K562 (cell line): ENCODE results near the gene OR4D9. TPM values are rescaled to one million over a fixed set of nuclear protein-coding genes. Genes with fewer than 3 reads are reported as not detected.
A peak's percentile ranks its signal among the peaks of the same experiment; 100 is the strongest.

Source experiments
- ATAC-seq: fragments of 200-7000 bp; cut with Tn5 transposase; 3 replicates; pipeline ENCODE4 v1.9.1; 2020; ENCODE audit warnings: moderate library complexity
- BruUV-seq: library from RNA; stranded (reverse); fragments of 400-500 nt; replicated peaks from 2 replicates; lab custom pipeline; 2021; lab: Mats Ljungman, UMichigan
- CTCF ChIA-PET: fragments of 300-600 bp; formaldehyde crosslinking; extraction: SDS; loops from one replicate; lab custom pipeline; 2021; ENCODE audit warnings: low intra/inter-chr PET ratio; lab: Yijun Ruan, JAX
- POLR2A ChIA-PET: fragments of 300-600, 350-650 bp; sonication (Branson Sonifier 250); formaldehyde crosslinking; extraction: SDS; loops from one replicate; lab custom pipeline; 2021; ENCODE audit warnings: antibody characterized with exemption, inconsistent platforms; lab: Yijun Ruan, JAX
- DNase-seq, 4 experiments: peaks; one replicate each; pipeline versions ENCODE4 v3.0.0 to v3.0.0-alpha.2; 2011 to 2018; ENCODE audit warnings: low spot score in 3 of 4, mixed read lengths in 3 of 4; ENCODE audit errors: extremely low read depth in 1 of 4
- FAIRE-seq: peaks from 2 replicates; lab custom pipeline; 2011; peaks lifted over from hg19 to GRCh38; lab: Jason Lieb, UNC
- H2AFZ ChIP-seq: 2 replicates; pipeline ENCODE4 v1.6.0; 2011; ENCODE audit warnings: low read depth, low read length, control low read depth, inconsistent platforms
- H3K27ac ChIP-seq: fragments of 200-600 bp; 3 replicates; pipeline ENCODE4 v1.8.0; 2011; ENCODE audit warnings: low read depth, mild to moderate bottlenecking, control low read depth, inconsistent platforms, low read length, moderate library complexity, mixed read lengths; ENCODE audit errors: extremely low read depth
- H3K27me3 ChIP-seq, 2 experiments: fragments of 300-600 bp in 1 of 2; 2 replicates in 1 of 2; 3 replicates in 1 of 2; pipeline versions ENCODE4 v1.6.0 to v1.8.0; 2011; ENCODE audit warnings: inconsistent platforms in 2 of 2, low read length in 2 of 2, mild to moderate bottlenecking in 1 of 2, mixed read lengths in 1 of 2, moderate library complexity in 1 of 2; ENCODE audit not compliant: control insufficient read depth in 2 of 2, insufficient read depth in 2 of 2
- H3K36me3 ChIP-seq: fragments of 300-600 bp; 3 replicates; pipeline ENCODE4 v1.8.0; 2011; ENCODE audit warnings: mild to moderate bottlenecking, low read length, inconsistent platforms; ENCODE audit not compliant: control insufficient read depth, insufficient read depth
- H3K4me1 ChIP-seq, 2 experiments: fragments of 200-600 bp in 1 of 2; replicated peaks in 1 of 2; 2 replicates in 1 of 2; 3 replicates in 1 of 2; pipeline versions ENCODE4 v1.5.1 to v1.8.0; 2011; ENCODE audit warnings: inconsistent platforms in 2 of 2, low read length in 2 of 2, mild to moderate bottlenecking in 1 of 2, mixed read lengths in 1 of 2, moderate library complexity in 1 of 2; ENCODE audit not compliant: control insufficient read depth in 2 of 2, insufficient read depth in 2 of 2
- H3K4me2 ChIP-seq: 2 replicates; pipeline ENCODE4 v1.6.1; 2011; ENCODE audit warnings: low read length, control low read depth, inconsistent platforms, mixed read lengths; ENCODE audit not compliant: insufficient read depth
- H3K4me3 ChIP-seq: fragments of 200-600 bp; sonication (generic), shearing (Covaris generic); 2 replicates; pipeline ENCODE4 v1.5.1; 2016; ENCODE audit warnings: control low read depth, inconsistent platforms
- H3K79me2 ChIP-seq: fragments of 200-600 bp; 3 replicates; pipeline ENCODE4 v1.8.0; 2011; ENCODE audit warnings: low read length, inconsistent platforms; ENCODE audit not compliant: control insufficient read depth, insufficient read depth
- H3K9ac ChIP-seq, 2 experiments: 2 replicates each; pipeline versions ENCODE4 v1.6.0 to v1.6.1; 2011; ENCODE audit warnings: low read depth in 2 of 2, low read length in 2 of 2, control low read depth in 1 of 2, inconsistent platforms in 1 of 2, mild to moderate bottlenecking in 1 of 2, mixed read lengths in 1 of 2; ENCODE audit not compliant: insufficient read depth in 1 of 2
- H3K9me1 ChIP-seq: one replicate; pipeline ENCODE4 v1.6.0; 2011; ENCODE audit warnings: inconsistent platforms, mild to moderate bottlenecking, low read length, moderate library complexity; ENCODE audit not compliant: control insufficient read depth, insufficient read depth
- H3K9me3 ChIP-seq: replicated peaks from 2 replicates; pipeline ENCODE4 v1.5.1; 2011; ENCODE audit warnings: low read depth, low read length, inconsistent platforms; ENCODE audit not compliant: control insufficient read depth, insufficient read depth
- H4K20me1 ChIP-seq: replicated peaks from 2 replicates; pipeline ENCODE4 v1.6.1; 2011; ENCODE audit warnings: low read length, inconsistent platforms, mixed read lengths; ENCODE audit not compliant: control insufficient read depth, insufficient read depth
- IRF2 ChIP-seq: sonication (generic); formaldehyde crosslinking; IDR thresholded peaks from 2 replicates; pipeline ENCODE4 v1.8.1; 2022; ENCODE audit warnings: mild to moderate bottlenecking, missing genetic modification reagents
- KDM1A ChIP-seq, 2 experiments: fragments of 450-650 bp; IDR thresholded peaks; 2 replicates each; pipeline ENCODE4 v1.6.1; 2016; ENCODE audit warnings: mild to moderate bottlenecking in 2 of 2
- MLLT1 ChIP-seq, 2 experiments: fragments of 450-650 bp; IDR thresholded peaks; 2 replicates each; pipeline ENCODE4 v1.6.1; 2016
- RBM39 ChIP-seq: fragments of 200-400 bp; formaldehyde crosslinking; optimal IDR thresholded peaks from 2 replicates; pipeline ENCODE3; 2018; ENCODE audit warnings: low read depth, low read length
- ZFX ChIP-seq: sonication (generic); formaldehyde crosslinking; IDR thresholded peaks from 2 replicates; pipeline ENCODE4 v1.8.0; 2022; ENCODE audit warnings: mild to moderate bottlenecking, missing genetic modification reagents, moderate library complexity
- WGBS: fragments of 100-300 bp; shearing (Covaris generic); methylation state at CpG from one replicate; pipeline ENCODE4 v1.1.6; 2016; ENCODE audit warnings: low coverage, mixed read lengths; ENCODE audit not compliant: insufficient coverage; ENCODE audit errors: missing lambda C conversion rate; 5-methylcytosine and 5-hydroxymethylcytosine counted together
- in situ Hi-C: fragments of 300-500 bp; cut with MboI; formaldehyde crosslinking; loops from 4 replicates; pipeline ENCODE4 v1.15.0; 2018; ENCODE audit warnings: inconsistent platforms, mixed read lengths
- intact Hi-C: fragments of 100-400 bp; cut with micrococcal nuclease; formaldehyde crosslinking; loops from 2 replicates; pipeline ENCODE4 v1.14.2; 2022
- polyA plus RNA-seq, 8 experiments: library from polyadenylated mRNA; depleted of rRNA in 4 of 8; stranded (reverse) in 5 of 8; unstranded in 3 of 8; fragments of >200 nt; fragmentation: Nextera tagmentation in 2 of 8; fragmentation: Illumina TruSeq in 1 of 8; extraction: Ambion mirVana in 2 of 8; extraction: Trizol in 1 of 8; gene quantifications; 2 replicates each; pipeline versions ENCODE4 v1.2.1 to v1.2.3, GENCODE V29; 2011 to 2014; ENCODE audit warnings: inconsistent platforms in 1 of 8, missing spikeins in 1 of 8
- total RNA-seq, 7 experiments: library from RNA; depleted of rRNA in 6 of 7; stranded (reverse); fragments of >200 nt in 6 of 7; fragmentation: Illumina TruSeq in 2 of 7; extraction: Trizol in 2 of 7; gene quantifications; 2 replicates each; pipeline versions ENCODE4 v1.2.1 to v1.2.3, GENCODE V29; 2011 to 2021; ENCODE audit warnings: low replicate concordance in 1 of 7

OR4D9 gene
- total and polyA plus RNA-seq, 9 of the 15 experiments (the other 6 are each of a cell fraction or from before 2014, with no cell fraction given): not detected

GRCh38 chr11:59532620-59533019 is 21.3 kb downstream of the OR4D9 start:
- H2AFZ ChIP-seq: no peak overlapping the region
- in situ Hi-C loops (no loop called here), intact Hi-C loops (no loop called here)
- peaks cover 0 to 3% of the 10 kb centered on the region in 2 experiments; a peak in 2 of 5 replicates for H3K4me1 ChIP-seq
- no TSS peak for BruUV-seq
- DNase-seq: no peak
- no peaks in the 10 kb centered on the region for H3K27me3 ChIP-seq
- H3K4me2 ChIP-seq: no peak overlapping the region
- 52% methylated on average over 2 of the region's 2 CpGs for WGBS
- CTCF ChIA-PET: interaction anchor here (0.6 kb wide), 1 partner anchor 148 kb away, joined by 6 read pairs; no protein-coding TSS in a partner anchor
- POLR2A ChIA-PET: interaction anchor here (0.6 to 1.1 kb wide), 2 partner anchors 8 to 14 kb away, joined by 3 read pairs; no protein-coding TSS in a partner anchor
- no peak overlapping the region for H3K9ac ChIP-seq
- no peaks in the 10 kb centered on the region for H3K36me3 ChIP-seq
- H3K79me2 ChIP-seq: no peaks in the 10 kb centered on the region
- no peak for ATAC-seq
- H3K9me1 ChIP-seq: no peaks in the 10 kb centered on the region
- H3K4me3 ChIP-seq: no peak overlapping the region
- no peaks in the 10 kb centered on the region for H3K9me3 ChIP-seq
- TF ChIP-seq KDM1A (IDR thresholded peaks at IDR 0.05) (0 out of 4 replicates have a peak, but pooled peaks of 1 of the 2 experiments have one; percentile 25), RBM39 (no peak)
- no peaks in the 10 kb centered on the region for H4K20me1 ChIP-seq
- FAIRE-seq: no peak
- no peak overlapping the region; the same call in 2 of the 3 replicates for H3K27ac ChIP-seq

- ChIA-PET POLR2A (interaction anchor here (0.6 kb wide), 1 partner anchor 1555 kb away, joined by 3 read pairs; no protein-coding TSS in a partner anchor), CTCF (no interaction called here)
- peak overlapping the region in 1 of 2 experiments; percentile 19; a peak in 1 of 4 replicates for H3K9ac ChIP-seq
- H3K27me3 ChIP-seq: no peaks in the 10 kb centered on the region
- peak overlapping the region; percentile 58; the same call in 1 of the 2 replicates for H2AFZ ChIP-seq
- no peak overlapping the region for H3K4me3 ChIP-seq
- in situ Hi-C loops (no loop called here), intact Hi-C loops (loop anchor here (5.0 kb wide), 1 partner anchor 268 kb away; no protein-coding TSS in a partner anchor)
- no peaks in the 10 kb centered on the region for H4K20me1 ChIP-seq
- ATAC-seq (no peak), DNase-seq (no peak), FAIRE-seq (no peak)
- H3K9me1 ChIP-seq: no peaks in the 10 kb centered on the region
- peaks cover 6% of the 10 kb centered on the region in 2 experiments; a peak in 3 of 5 replicates for H3K4me1 ChIP-seq
- no peak overlapping the region for H3K4me2 ChIP-seq
- no peaks in the 10 kb centered on the region for H3K36me3 ChIP-seq
- H3K9me3 ChIP-seq: no peaks in the 10 kb centered on the region
- 44% methylated on average over 1 of the region's 1 CpG for WGBS
- BruUV-seq: no TSS peak
- no peaks in the 10 kb centered on the region for H3K79me2 ChIP-seq
- H3K27ac ChIP-seq: no peak overlapping the region
- TF ChIP-seq IRF2 (CRISPR knock-in tag): no peak
- no peak for TF ChIP-seq ZFX (CRISPR knock-in tag)
- TF ChIP-seq MLLT1 (IDR thresholded peaks at IDR 0.05): no peak
Observed at GRCh38 chr11:59534676-59535075, 23.3 kb downstream of the OR4D9 start.
